ENCODE results near the gene GPR132.
"Not testable (repeated sequence)": the region's sequence is repeated elsewhere in the genome, so short reads cannot be mapped to it uniquely, and the experiment has no call there.

GPR132 gene

DNA sequence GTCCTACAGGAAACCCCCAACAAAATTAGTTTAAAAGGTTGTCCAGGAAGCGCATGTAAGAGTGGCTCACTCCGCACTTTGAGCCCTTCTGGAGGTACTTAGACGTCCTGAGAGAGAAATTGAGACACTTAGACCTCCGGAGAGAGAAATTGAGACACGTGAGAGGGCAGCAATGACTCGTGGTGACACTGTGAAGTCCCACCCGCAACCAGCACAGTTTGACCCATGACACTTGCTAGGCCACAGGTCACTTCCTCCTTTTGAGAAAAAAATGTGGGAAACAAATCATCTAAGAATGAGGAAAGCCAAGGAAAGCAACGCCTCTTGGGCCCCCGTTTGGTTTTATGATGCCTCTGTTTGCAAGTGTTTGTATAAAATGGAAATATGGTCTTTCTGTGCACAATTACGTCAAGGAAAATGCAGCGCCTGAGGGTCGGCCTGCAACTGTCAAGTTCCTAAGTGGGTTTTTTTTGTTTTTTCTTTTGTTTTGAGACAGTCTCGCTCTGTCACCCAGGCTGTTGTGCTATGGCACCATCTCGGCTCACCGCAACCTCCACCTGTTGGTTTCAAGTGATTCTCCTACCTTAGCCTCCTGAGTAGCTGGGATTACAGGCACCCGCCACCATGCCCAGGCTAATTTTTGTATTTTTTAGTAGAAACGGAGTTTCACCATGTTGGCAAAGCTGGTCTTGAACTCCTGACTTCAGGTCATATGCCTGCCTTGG lies 30.8 kb downstream of the GPR132 start:
- no peak for DNase-seq

DNA sequence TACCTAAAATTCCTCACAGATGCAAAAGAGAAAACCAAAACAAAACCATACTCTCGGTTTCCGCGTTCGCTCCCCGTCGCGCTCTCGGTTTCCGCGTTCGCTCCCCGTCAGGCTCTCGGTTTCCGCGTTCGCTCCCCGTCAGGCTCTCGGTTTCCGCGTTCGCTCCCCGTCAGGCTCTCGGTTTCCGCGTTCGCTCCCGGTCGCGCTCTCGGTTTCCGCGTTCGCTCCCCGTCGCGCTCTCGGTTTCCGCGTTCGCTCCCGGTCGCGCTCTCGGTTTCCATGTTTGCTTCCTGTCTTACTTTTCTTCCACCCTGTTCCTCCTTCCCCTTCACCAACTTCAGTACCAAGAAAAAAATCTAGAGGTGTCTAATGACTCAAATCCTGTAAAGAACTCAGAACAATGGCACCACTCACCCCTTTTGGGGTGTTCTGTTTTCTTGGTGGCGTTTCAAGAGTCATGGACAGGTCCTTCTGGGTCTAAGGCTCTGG lies 31.8 kb downstream of the GPR132 start:
- not testable (repeated sequence) for DNase-seq

GRCh38 chr14:105032451-105032901 lies 32.8 kb downstream of the GPR132 start:
- DNase-seq = not testable (repeated sequence)

- DNase-seq = no peak
Observed at GRCh38 chr14:105030836-105031396, 34.3 kb downstream of the GPR132 start.

GRCh38 chr14:105030194-105030593 lies 35.0 kb downstream of the GPR132 start:
- DNase-seq = no peak

- no peak for DNase-seq
Observed at GRCh38 chr14:105029402-105029801, 35.8 kb downstream of the GPR132 start.

DNA sequence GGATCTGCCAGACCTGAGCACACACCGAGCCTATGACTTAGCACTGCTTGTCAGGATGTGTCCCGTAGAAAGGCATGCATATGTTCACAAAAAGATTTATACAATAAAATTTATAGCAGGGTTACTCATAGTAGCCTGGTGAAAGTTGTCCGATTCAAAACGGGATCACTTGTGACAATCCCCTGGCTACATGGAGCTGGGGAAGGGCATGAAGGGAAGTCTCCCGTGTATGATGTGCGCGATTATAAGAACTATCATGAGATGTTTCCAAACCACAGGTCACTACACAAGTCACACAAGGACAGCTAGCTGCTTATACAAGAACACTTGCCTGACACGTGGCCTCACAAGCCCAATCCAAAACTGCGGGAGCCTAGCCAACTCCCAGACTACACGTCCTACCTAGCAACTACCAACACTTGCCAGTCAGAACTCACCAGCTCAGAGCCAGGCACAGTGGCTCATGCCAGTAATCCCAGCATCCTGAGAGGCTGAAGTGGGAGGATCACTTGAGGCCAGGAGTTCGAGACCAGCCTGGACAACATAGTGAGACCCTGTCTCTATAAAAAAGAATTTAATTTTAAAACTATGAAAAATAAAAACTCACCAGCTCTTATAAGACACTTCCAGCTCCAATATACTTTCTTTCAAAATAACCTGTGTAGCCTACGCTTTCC lies 36.8 kb downstream of the GPR132 start:
- DNase-seq = peak; percentile 77

GRCh38 chr14:105027718-105028117 lies 37.5 kb downstream of the GPR132 start:
- DNase-seq = not testable (repeated sequence)

- DNase-seq = peak; percentile 35
Observed at GRCh38 chr14:105026802-105027563, 38.2 kb downstream of the GPR132 start.

DNA sequence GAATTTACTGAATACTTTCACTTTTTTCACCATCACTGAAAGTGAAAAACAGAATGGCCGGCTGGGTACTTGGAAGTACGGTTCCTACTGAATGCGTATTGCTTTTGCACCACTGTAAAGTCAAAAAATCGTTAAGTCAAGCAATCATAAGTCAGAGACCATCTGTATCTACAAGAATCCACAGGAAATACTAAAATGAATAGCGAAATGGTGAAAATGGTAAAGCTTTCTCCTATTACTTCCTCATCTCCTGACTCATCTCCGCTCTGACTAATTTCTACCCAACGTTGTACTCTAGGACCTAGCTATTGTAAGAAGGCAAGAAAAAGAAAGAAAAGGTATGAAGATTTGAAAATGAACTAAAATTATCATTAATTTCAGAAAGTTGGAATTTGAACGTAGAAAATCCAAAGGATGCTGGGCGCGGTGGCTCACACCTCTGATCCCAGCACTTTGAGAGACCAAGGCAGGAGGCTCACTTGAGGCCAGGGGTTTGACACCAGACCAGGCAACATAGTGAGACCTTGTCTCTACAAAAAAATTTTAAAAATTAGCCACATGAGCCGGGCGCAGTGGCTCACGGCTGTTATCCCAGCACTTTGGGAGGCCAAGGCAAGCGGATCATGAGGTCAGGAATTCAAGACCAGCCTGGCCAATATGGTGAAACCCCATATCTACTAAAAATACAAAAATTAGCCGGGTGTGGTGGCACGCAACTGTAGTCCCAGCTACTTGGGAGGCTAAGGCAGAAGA lies 39.0 kb downstream of the GPR132 start:
- DNase-seq = no peak

DNA sequence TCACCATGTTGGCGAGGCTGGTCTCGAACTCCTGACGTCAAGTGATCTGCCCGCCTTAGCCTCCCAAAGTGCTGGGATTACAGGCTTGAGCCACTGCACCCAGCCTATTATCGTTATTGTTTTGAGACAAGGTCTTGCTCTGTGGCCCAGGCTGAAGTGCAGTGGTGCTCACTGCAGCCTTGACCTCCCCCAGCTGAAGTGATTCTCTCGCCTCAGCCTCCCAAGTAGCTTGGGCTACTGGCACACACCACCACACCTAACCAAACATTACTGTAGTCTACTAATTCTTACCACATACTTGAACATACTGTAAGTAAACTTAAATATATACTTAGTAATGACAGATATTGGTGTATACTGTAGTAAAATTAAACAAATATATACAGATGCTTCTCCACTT lies 39.8 kb downstream of the GPR132 start:
- no peak for DNase-seq

DNA sequence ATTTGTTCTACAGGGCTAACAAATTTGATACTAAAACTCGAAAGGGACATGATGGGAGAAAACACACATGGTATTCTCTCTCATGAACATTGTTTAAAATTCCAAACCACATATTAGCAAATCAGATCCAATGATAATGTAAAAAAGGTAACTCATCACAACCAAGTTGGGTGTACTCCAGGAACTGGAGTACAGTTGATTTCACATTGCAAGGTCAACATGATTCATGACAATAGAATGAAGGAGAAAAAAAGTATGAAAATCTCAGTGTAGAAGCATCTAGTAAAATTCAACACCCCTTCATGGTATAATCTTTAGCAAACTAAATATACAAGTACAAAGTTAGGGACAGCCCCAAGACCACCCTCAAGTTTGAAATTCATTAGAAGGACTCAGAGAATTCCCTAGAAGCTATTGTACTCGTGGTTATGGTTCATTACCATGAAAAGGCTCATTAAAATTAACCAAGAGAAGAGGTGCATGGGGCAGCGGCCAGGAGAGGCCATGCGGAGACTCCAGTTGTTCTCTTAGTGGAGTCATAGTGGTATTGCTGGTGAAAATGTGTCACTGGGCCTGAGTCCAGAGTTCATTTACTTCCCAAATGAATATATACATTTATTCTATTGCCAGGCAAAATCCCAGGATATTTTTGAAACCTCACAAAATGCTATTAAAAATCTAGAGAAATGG lies 41.3 kb downstream of the GPR132 start:
- no peak for DNase-seq

- DNase-seq = no peak
Observed at GRCh38 chr14:105023144-105023543, 42.1 kb downstream of the GPR132 start.

DNA sequence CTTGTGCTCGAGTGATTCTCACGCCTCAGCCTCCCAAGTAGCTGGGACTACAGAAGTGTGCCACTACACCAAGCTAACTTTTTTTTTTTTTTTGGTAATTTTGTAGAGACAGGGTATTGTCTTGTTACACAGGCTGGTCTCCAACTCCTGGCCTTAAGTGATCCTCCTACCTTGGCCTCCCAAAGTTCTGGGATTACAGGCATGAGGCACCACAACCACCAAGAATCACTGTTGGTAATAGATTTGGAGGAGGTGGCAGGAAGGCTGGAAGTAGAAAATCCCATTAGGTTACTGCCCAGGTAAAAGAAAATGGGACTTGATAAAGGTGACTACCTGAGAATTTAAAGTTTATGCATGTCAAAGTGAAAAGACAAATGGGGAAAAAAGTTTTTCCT lies 43.0 kb downstream of the GPR132 start:
- no peak for DNase-seq

DNA sequence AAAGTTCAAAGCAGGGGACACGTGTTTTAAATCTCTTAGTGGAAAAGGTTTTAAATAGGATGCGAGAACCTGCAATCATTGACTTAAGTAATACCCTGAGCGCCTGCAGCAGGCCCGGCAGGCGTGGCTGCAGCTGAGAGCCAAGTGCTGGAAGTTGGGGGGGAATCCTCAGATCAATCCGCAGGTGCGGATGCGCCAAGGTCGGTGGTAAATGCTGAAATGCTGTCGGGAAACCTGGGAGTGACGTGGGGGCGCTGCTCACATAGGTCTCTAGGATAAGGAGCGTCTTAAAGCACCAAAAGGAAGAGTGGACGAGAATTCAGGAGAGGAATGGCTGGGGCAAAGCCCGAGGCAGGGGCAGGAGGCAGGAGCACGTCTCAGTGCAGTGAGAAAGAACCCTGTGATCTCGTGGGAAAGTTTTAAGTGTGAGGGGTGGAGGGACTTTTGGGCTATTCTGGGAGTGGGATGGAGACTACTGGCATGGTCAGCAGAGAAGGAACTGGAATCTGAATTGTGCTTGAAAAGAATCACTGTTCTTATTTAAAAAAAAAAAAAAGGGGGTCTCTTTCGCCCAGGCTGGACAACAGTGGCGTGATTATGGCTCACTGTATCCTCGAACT lies 43.5 kb downstream of the GPR132 start:
- peak; percentile 30 for DNase-seq

DNA sequence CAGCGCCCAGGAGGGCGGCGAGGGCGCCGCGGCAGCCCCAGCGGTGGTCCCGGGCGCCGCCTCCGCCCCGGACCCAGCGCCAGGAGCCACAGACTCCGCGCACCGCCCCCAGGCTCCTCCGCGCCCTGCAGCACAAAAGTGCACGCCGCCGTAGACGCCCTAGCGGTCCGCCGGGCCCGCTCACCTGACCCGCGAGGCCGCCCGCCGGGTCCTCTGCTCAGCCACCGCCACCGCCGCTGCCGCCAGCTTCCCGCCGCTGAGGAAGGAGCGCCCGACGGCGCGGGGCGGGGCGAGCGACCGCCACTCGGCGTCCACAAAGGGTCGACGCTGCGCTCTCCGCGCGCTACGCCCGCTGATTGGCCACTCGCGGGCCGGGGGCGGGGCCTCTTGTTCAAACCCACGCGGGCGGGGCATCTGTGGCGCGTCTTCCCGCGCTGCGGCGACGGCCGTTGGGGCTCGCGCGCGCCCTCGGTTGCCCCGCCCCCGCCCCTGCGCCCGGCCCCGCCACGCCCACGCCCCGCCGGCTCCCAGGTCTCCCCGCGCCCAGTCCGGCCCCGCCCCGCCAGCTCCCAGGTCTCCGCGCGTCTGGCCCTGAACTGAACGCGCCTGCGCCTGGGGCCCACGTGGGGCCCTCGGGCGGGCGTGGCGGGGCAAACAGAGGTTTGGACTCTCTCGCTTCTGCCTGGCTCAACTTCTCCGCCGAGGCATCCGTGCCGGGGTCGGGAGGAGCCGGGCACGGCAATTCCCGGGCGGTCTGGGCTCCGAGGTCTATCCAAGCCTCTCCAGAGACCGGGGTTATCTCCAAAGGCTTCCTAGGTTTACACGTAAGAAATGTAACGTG lies 44.2 kb downstream of the GPR132 start, which contains the start of gene CDCA4:
CDCA4 (minus strand) TSS at position 269 of the 841 bp plus-strand sequence. CDS start 9,154 bp downstream, outside the sequence.
- DNase-seq = peak; percentile 97

DNA sequence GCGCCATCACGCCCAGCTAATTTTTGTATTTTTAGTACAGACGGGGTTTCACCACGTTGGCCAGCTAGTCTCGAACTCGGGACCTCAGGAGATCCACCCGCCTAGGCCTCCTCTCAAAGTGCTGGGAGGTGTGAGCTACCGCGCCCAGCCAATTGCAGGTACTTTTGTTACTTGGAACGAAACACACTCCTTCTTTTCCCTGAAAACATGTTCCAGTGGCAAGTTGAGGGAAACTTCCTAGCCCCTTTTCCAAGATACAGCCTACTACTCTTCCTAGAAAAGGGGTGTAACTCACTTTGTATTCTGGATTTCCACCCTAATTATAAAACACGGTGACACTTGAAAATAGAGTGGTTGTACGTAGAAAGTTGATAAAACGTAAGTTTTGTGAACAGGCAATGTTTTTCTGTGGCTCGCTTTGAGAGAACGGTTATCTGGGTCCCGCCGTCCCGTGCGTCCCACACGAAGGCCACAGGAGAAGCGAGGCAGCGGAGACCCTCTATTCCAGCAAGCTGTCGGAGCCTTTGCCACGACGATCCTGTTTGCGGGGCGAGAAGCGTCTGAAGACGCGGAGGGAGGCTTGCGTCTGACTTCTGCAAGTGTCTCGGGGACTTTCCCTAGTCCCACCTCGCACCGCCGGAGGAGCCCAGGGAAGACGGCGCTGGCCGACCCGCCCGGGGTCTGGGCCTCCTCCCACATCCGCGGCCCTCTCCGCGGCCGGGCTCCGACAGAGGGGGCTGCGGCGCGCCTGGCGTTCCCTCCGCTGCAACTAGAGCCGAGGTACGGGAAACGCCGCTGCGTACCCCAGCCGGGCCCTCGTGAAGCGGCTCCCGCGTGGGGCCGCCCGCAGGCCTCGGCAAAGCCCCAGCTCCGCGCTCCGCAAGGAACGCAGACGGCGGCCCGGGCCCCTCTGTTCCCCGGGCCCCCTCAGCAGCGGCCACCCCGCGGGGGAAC lies 45.1 kb downstream of the GPR132 start:
- no peak for DNase-seq

DNA sequence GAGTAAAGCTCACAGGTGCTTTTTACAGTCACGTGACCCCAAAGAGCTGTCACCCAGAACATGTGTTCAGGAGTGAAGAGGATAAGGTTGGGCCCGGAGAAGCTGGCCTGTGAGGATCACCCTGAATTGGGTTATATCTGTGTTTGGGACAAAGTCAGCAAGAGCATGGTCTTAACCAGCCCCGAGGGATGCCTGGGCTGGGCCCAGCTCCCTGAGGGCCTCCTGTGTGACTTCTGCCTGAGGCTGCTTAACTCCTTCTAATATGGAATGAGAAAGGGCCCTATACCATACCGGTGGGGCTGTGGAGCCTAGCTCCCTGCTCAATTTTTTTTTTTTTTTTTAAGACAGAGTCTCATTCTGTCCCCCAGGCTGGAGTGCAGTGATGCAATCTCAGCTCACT lies 46.8 kb downstream of the GPR132 start:
- DNase-seq = no peak

DNA sequence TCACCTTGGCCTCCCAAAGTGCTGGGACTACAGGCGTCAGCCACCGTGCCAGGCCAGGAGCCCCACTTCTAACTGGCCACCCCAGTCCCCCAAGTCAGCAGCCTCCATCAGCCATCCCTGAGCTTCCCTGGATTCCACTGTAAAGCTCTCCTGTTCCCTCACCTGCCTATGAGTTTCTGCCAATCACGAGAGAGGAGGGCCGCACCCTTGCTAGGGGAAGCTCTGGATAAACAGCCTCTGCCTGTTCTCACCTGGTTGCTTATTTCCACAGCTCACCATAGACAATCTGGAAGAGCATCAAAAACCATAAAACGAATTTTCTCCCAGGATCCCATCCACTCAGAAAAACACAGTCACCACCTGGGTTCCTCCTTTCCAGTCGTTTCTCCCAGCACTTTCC lies 49.3 kb downstream of the GPR132 start:
- DNase-seq = no peak
